Mesothelial cell of epicardium (in vitro differentiated cells): ENCODE data around the gene ASTN2. TPM values are rescaled to one million over a fixed set of nuclear protein-coding genes. Genes with fewer than 3 reads are reported as not detected.
A peak's percentile ranks its signal among the peaks of the same experiment; 100 is the strongest.

Experiments
- DNase-seq, 2 experiments: peaks; one replicate each; pipeline ENCODE4 v3.0.0; 2021; ENCODE audit warnings: low spot score in 2 of 2; ENCODE audit not compliant: unreplicated experiment in 2 of 2
- H3K27ac Mint-ChIP-seq: 2 replicates; pipeline ENCODE4 v1.8.0; 2021; ENCODE audit warnings: mixed read lengths
- H3K27me3 Mint-ChIP-seq: 2 replicates; pipeline ENCODE4 v1.8.0; 2021; ENCODE audit warnings: low read depth, mixed read lengths
- H3K36me3 Mint-ChIP-seq: 2 replicates; pipeline ENCODE4 v1.8.0; 2021; ENCODE audit warnings: mixed read lengths
- H3K4me1 Mint-ChIP-seq: 2 replicates; pipeline ENCODE4 v1.8.0; 2021; ENCODE audit warnings: mixed read lengths
- H3K4me3 Mint-ChIP-seq: 2 replicates; pipeline ENCODE4 v1.8.0; 2021; ENCODE audit warnings: mild to moderate bottlenecking, moderate library complexity, mixed read lengths
- H3K9me3 Mint-ChIP-seq: 2 replicates; pipeline ENCODE4 v1.8.0; 2021; ENCODE audit warnings: mixed read lengths
- CTCF ChIP-seq: fragments of 200-600 bp; sonication (generic); IDR thresholded peaks from one replicate; pipeline ENCODE4 v1.5.0; 2021; ENCODE audit warnings: antibody characterized with exemption; ENCODE audit not compliant: unreplicated experiment
- total RNA-seq: library from RNA; stranded (reverse); gene quantifications from 3 replicates; pipeline ENCODE4 v1.2.1, GENCODE V29; 2021

The ASTN2 gene
- total RNA-seq, 1 donor from 2014 or later = 12.2 TPM

- Mint-ChIP-seq H3K9me3 (no peaks in the 10 kb centered on the region), H3K4me3 (no peak overlapping the region), H3K4me1 (peaks cover 12% of the 10 kb centered on the region), H3K36me3 (no peaks in the 10 kb centered on the region), H3K27ac (no peak overlapping the region), H3K27me3 (peaks cover 74% of the 10 kb centered on the region)
- DNase-seq = peak in 1 of 2 experiments; percentile 53
- peak; percentile 74 for TF ChIP-seq CTCF
Measured at GRCh38 chr9:117411547-117411946, 3.3 kb downstream of the ASTN2 start.

- Mint-ChIP-seq H3K9me3 (no peaks in the 10 kb centered on the region), H3K36me3 (no peaks in the 10 kb centered on the region), H3K4me3 (no peak overlapping the region), H3K27me3 (peaks cover 86% of the 10 kb centered on the region), H3K4me1 (peaks cover 12% of the 10 kb centered on the region), H3K27ac (no peak overlapping the region)
- DNase-seq = no peak
- TF ChIP-seq CTCF = no peak
Measured at GRCh38 chr9:117409321-117409720, 5.5 kb downstream of the ASTN2 start.

- peaks cover 68% of the 10 kb centered on the region for H3K27me3 Mint-ChIP-seq
- TF ChIP-seq CTCF = no peak
- H3K9me3 Mint-ChIP-seq = no peaks in the 10 kb centered on the region
- H3K27ac Mint-ChIP-seq = no peak overlapping the region
- H3K4me3 Mint-ChIP-seq = no peak overlapping the region
- DNase-seq = no peak
- no peaks in the 10 kb centered on the region for H3K36me3 Mint-ChIP-seq
- H3K4me1 Mint-ChIP-seq = peaks cover 9% of the 10 kb centered on the region
Measured at GRCh38 chr9:117407436-117408022, 7.3 kb downstream of the ASTN2 start.

GRCh38 chr9:117405950-117406705 is 8.7 kb downstream of the ASTN2 start:
- no peak for TF ChIP-seq CTCF
- Mint-ChIP-seq H3K9me3 (no peaks in the 10 kb centered on the region), H3K27me3 (peaks cover 54% of the 10 kb centered on the region), H3K27ac (no peak overlapping the region), H3K36me3 (no peaks in the 10 kb centered on the region), H3K4me3 (no peak overlapping the region), H3K4me1 (peaks cover 13% of the 10 kb centered on the region)
- DNase-seq = no peak

GRCh38 chr9:117403848-117404247 is 11.0 kb downstream of the ASTN2 start:
- Mint-ChIP-seq H3K4me1 (peaks cover 25% of the 10 kb centered on the region), H3K4me3 (no peak overlapping the region), H3K36me3 (no peaks in the 10 kb centered on the region), H3K27ac (no peak overlapping the region), H3K9me3 (no peaks in the 10 kb centered on the region), H3K27me3 (peaks cover 34% of the 10 kb centered on the region)
- DNase-seq = no peak
- TF ChIP-seq CTCF = no peak
